ENCODE results near the gene OR56A1.
"Not testable (repeated sequence)": the region's sequence is repeated elsewhere in the genome, so short reads cannot be mapped to it uniquely, and the experiment has no call there.

The OR56A1 gene

DNA sequence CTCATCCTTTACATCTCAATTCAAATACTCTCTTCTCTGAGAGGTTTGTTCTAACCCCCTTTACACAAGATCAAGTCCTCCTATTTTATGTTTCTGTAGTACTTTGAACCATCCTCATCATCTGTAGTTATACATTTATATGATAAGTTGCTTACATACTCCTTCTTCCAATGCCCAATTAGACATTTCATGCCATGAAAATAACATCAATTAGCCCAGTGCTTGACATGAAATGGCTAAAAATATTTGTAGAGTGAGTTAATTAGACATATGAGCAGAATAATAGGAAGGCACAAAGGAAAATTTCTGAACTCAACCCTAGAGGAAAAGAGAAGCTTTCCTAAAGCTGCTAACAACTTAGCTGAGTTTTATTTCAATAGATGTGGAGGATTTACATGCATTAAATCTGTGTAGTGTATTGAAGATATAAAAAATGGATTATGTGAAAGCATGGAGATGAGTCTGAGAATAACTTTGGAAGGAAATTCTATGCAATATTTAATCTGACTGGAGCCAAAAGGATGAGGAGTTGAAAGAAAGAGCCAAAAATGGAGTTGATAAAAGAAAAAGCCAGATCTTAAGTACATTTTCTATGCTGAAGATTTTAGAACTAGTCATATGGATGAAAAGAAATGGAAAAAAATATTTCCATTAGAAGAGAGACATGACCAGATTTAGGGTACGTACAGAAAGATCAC, at the start of gene OR56A1:
OR56A1 (minus strand) TSS at position 51 of the 698 bp plus-strand sequence. CDS start 3,066 bp downstream, outside the sequence.
- Histone ChIP-seq H3K4me3 (no peak within 1 kb of the TSS), H3K9me3 (ENCODE audit: low read depth, low read length) (no peaks in the 10 kb centered on the region), H3K36me3 (ENCODE audit: insufficient read depth, low read length) (no peaks in the 10 kb centered on the region), H3K27ac (no peak within 1 kb of the TSS), H3K9ac (ENCODE audit: insufficient read length) (no peak within 1 kb of the TSS)
- TF ChIP-seq POLR2AphosphoS5 (IDR thresholded peaks at IDR 0.05; ENCODE audit: borderline replicate concordance, low read depth, low read length) (no peak), EZH2 (IDR thresholded peaks at IDR 0.05) (no peak)
- no peak for DNase-seq (ENCODE audit: low read depth, low spot score)

- H3K27ac ChIP-seq, result no peak overlapping the region
Observed at GRCh38 chr11:6079463-6079862, 48.9 kb upstream of the OR56A1 start.

GRCh38 chr11:6077723-6078122, 47.2 kb upstream of the OR56A1 start:
- Histone ChIP-seq H3K27ac (no peak overlapping the region), H3K36me3 (ENCODE audit: insufficient read depth, low read length) (no peaks in the 10 kb centered on the region), H3K9me3 (ENCODE audit: low read depth, low read length) (no peaks in the 10 kb centered on the region), H3K4me3 (no peak overlapping the region), H3K9ac (ENCODE audit: insufficient read length) (no peak overlapping the region)
- TF ChIP-seq FOXP2 (optimal IDR thresholded peaks at IDR 0.05; ENCODE audit: control extremely low read depth, extremely low read length, insufficient read depth) (no peak), EZH2 (IDR thresholded peaks at IDR 0.05) (no peak), POLR2AphosphoS5 (IDR thresholded peaks at IDR 0.05; ENCODE audit: borderline replicate concordance, low read depth, low read length) (no peak)
- no peak for DNase-seq (ENCODE audit: low read depth, low spot score)

More at GRCh38 chr11:6079463-6079862, 48.9 kb upstream of the OR56A1 start:
- no peak overlapping the region for H3K4me3 ChIP-seq
- DNase-seq (ENCODE audit: low read depth, low spot score), result no peak
- H3K9ac ChIP-seq (ENCODE audit: insufficient read length), result no peak overlapping the region
- no peaks in the 10 kb centered on the region for H3K36me3 ChIP-seq (ENCODE audit: insufficient read depth, low read length)
- H3K9me3 ChIP-seq (ENCODE audit: low read depth, low read length), result no peaks in the 10 kb centered on the region
- TF ChIP-seq POLR2AphosphoS5 (IDR thresholded peaks at IDR 0.05; ENCODE audit: borderline replicate concordance, low read depth, low read length), result no peak
- no peak for TF ChIP-seq FOXP2 (optimal IDR thresholded peaks at IDR 0.05; ENCODE audit: control extremely low read depth, extremely low read length, insufficient read depth)
- no peak for TF ChIP-seq EZH2 (IDR thresholded peaks at IDR 0.05)

DNA sequence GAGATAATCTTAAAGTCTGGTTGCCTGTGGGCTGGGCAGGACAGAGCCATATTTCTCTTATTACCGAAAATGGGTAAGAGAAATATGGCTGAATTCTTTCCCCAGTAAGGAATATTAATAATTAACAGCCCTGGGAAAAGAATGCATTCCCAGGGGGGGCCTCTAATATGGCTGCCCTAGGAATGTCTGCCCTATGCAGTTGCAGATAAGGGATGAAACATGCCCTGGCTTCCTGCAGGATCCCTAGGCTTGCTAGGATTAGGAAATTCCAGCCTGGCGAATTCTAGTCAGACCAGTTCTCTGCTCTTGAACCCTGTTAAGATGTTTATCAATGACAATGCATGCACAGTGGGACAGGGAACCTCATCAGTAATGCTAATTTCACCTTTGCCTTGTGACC, 45.9 kb upstream of the OR56A1 start:
- H3K9ac ChIP-seq (ENCODE audit: insufficient read length); H3K36me3 ChIP-seq (ENCODE audit: insufficient read depth, low read length); H3K9me3 ChIP-seq (ENCODE audit: low read depth, low read length); DNase-seq (ENCODE audit: low read depth, low spot score); H3K27ac ChIP-seq; H3K4me3 ChIP-seq: not testable (repeated sequence)

- Histone ChIP-seq H3K36me3 (ENCODE audit: insufficient read depth, low read length) (no peaks in the 10 kb centered on the region), H3K9ac (ENCODE audit: insufficient read length) (no peak overlapping the region), H3K27ac (no peak overlapping the region), H3K9me3 (ENCODE audit: low read depth, low read length) (no peaks in the 10 kb centered on the region), H3K4me3 (no peak overlapping the region)
- no peak for DNase-seq (ENCODE audit: low read depth, low spot score)
- no peak for TF ChIP-seq EZH2 (IDR thresholded peaks at IDR 0.05)
- no peak for TF ChIP-seq POLR2AphosphoS5 (IDR thresholded peaks at IDR 0.05; ENCODE audit: borderline replicate concordance, low read depth, low read length)
- TF ChIP-seq FOXP2 (optimal IDR thresholded peaks at IDR 0.05; ENCODE audit: control extremely low read depth, extremely low read length, insufficient read depth), result no peak
Observed at GRCh38 chr11:6067502-6067901, 36.9 kb upstream of the OR56A1 start.

DNA sequence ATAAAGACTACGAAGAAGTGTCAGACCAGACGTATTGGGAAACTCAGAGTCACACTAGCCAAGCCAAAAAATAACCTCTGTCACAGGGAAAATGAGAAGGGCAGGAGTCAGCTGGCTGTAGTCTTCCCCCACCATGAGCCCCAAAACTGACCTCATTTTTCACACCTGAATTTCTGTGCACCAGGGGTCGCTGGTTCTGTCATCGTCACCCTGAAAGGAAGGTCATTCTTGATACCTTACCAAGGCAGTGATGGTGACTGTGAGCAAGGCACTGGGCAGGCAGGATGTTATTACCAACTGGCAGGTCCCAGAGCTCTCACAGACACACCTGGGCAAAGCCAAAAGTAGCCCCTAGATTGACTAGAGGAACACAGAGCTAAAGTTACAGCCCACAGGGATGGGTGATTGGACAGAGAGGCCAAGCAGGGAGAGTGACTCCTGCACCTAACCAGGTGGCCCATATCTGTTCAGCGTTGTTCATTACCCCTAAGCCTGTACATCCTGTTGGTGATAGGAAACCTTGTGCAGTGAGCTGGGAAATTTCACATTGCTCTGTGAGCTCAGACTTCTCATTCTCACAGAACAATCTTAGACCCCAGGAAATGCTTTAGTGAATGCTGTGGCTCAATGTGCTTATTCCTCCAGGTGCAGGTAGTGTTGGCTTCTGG, 32.3 kb upstream of the OR56A1 start:
- Histone ChIP-seq H3K36me3 (ENCODE audit: insufficient read depth, low read length) (no peaks in the 10 kb centered on the region), H3K27ac (no peak overlapping the region), H3K9ac (ENCODE audit: insufficient read length) (no peak overlapping the region), H3K9me3 (ENCODE audit: low read depth, low read length) (no peaks in the 10 kb centered on the region), H3K4me3 (no peak overlapping the region)
- TF ChIP-seq EZH2 (IDR thresholded peaks at IDR 0.05) (no peak), FOXP2 (optimal IDR thresholded peaks at IDR 0.05; ENCODE audit: control extremely low read depth, extremely low read length, insufficient read depth) (no peak)
- no peak for DNase-seq (ENCODE audit: low read depth, low spot score)

DNA sequence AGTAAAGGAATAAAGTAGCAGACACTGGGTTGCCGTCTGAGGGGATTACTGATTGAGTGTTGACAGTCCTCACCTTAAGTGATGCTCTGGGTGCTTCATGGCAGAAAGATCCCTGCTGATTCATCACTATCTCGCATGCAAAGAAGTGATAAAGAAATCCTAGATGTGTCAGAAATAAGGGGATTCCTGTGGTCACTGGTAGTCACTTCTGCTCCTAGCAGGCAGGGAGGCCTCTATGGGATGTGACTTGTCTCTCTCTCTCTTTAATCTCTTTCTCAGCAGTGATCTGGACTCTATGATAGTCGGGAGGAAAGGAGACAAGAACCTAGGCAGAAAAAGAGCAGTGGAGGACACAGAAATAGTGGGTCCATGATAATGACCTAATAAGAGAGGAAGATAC, 30.9 kb upstream of the OR56A1 start:
- TF ChIP-seq EZH2 (IDR thresholded peaks at IDR 0.05) (no peak), FOXP2 (optimal IDR thresholded peaks at IDR 0.05; ENCODE audit: control extremely low read depth, extremely low read length, insufficient read depth) (no peak), POLR2AphosphoS5 (IDR thresholded peaks at IDR 0.05; ENCODE audit: borderline replicate concordance, low read depth, low read length) (no peak)
- Histone ChIP-seq H3K9ac (ENCODE audit: insufficient read length) (no peak overlapping the region), H3K9me3 (ENCODE audit: low read depth, low read length) (no peaks in the 10 kb centered on the region), H3K27ac (no peak overlapping the region), H3K36me3 (ENCODE audit: insufficient read depth, low read length) (no peaks in the 10 kb centered on the region), H3K4me3 (no peak overlapping the region)
- no peak for DNase-seq (ENCODE audit: low read depth, low spot score)

DNA sequence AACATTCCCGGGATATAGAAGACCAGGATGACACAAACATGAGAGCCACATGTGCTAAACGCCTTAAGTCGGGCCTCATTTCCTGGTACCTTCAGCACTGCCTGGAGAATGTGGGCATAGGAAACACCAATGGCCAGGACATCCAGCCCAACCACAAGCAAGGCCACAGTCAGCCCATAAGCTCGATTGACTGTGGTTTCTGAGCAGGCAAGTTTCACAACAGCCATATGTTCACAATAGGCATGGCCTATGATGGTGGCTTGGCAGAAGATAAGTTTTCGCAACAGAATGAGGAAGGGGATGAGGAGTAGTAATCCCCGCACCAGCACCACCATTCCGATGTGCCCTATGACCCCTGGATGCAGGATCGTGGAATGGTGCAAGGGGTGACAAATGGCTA, 26.9 kb upstream of the OR56A1 start:
- Histone ChIP-seq H3K9ac (ENCODE audit: insufficient read length) (no peak overlapping the region), H3K27ac (no peak overlapping the region), H3K36me3 (ENCODE audit: insufficient read depth, low read length) (no peaks in the 10 kb centered on the region), H3K9me3 (ENCODE audit: low read depth, low read length) (no peaks in the 10 kb centered on the region), H3K4me3 (no peak overlapping the region)
- TF ChIP-seq FOXP2 (optimal IDR thresholded peaks at IDR 0.05; ENCODE audit: control extremely low read depth, extremely low read length, insufficient read depth), result no peak
- TF ChIP-seq POLR2AphosphoS5 (IDR thresholded peaks at IDR 0.05; ENCODE audit: borderline replicate concordance, low read depth, low read length), result no peak
- no peak for TF ChIP-seq EZH2 (IDR thresholded peaks at IDR 0.05)
- DNase-seq (ENCODE audit: low read depth, low spot score), result no peak

GRCh38 chr11:6055569-6055968, 25.0 kb upstream of the OR56A1 start:
- Histone ChIP-seq H3K27ac (no peak overlapping the region), H3K9ac (ENCODE audit: insufficient read length) (no peak overlapping the region), H3K9me3 (ENCODE audit: low read depth, low read length) (no peaks in the 10 kb centered on the region), H3K36me3 (ENCODE audit: insufficient read depth, low read length) (no peaks in the 10 kb centered on the region), H3K4me3 (no peak overlapping the region)
- DNase-seq (ENCODE audit: low read depth, low spot score), result no peak
- TF ChIP-seq FOXP2 (optimal IDR thresholded peaks at IDR 0.05; ENCODE audit: control extremely low read depth, extremely low read length, insufficient read depth) (no peak), EZH2 (IDR thresholded peaks at IDR 0.05) (no peak), POLR2AphosphoS5 (IDR thresholded peaks at IDR 0.05; ENCODE audit: borderline replicate concordance, low read depth, low read length) (no peak)

Measured in SK-N-MC (cell line).